GM18868 (cell line): ENCODE data around the gene RGS9.
"Not testable (repeated sequence)": the region's sequence is repeated elsewhere in the genome, so short reads cannot be mapped to it uniquely, and the experiment has no call there.

Source experiments
- ATAC-seq: cut with Tn5 transposase; IDR thresholded peaks from one replicate; pipeline ENCODE4 v1.9.1; 2021; ENCODE audit warnings: mild to moderate bottlenecking, moderate library complexity; ENCODE audit not compliant: unreplicated experiment

The RGS9 gene

GRCh38 chr17:65137021-65137939, at the start of gene RGS9:
Gene RGS9 (plus strand): TSS chr17:65137370. CDS start chr17:65137541, 171 bp downstream.
- ATAC-seq, result peak; percentile 92

GRCh38 chr17:65088621-65089360, 48.4 kb upstream of the RGS9 start:
- ATAC-seq, result no peak

- ATAC-seq, result no peak
These were observed 44.9 kb upstream of the RGS9 start for GRCh38 chr17:65092262-65092661.

- not testable (repeated sequence) for ATAC-seq
These were observed 44.3 kb upstream of the RGS9 start for GRCh38 chr17:65092721-65093356.

GRCh38 chr17:65093930-65094329, 43.2 kb upstream of the RGS9 start:
- ATAC-seq, result no peak

- ATAC-seq, result no peak
These were observed 41.7 kb upstream of the RGS9 start for GRCh38 chr17:65095465-65095864.

GRCh38 chr17:65096382-65096781, 40.8 kb upstream of the RGS9 start:
- ATAC-seq, result not testable (repeated sequence)

GRCh38 chr17:65097110-65097509, 40.1 kb upstream of the RGS9 start:
- no peak for ATAC-seq

- no peak for ATAC-seq
These were observed 37.7 kb upstream of the RGS9 start for GRCh38 chr17:65099475-65099874.

GRCh38 chr17:65099941-65100315, 37.2 kb upstream of the RGS9 start:
- ATAC-seq, result peak; percentile 78

GRCh38 chr17:65100316-65101140, 36.6 kb upstream of the RGS9 start:
- ATAC-seq, result peak; percentile 73

GRCh38 chr17:65101371-65101770, 35.8 kb upstream of the RGS9 start:
- no peak for ATAC-seq

- no peak for ATAC-seq
These were observed 34.9 kb upstream of the RGS9 start for GRCh38 chr17:65102235-65102634.

GRCh38 chr17:65102788-65103187, 34.4 kb upstream of the RGS9 start:
- ATAC-seq, result no peak

GRCh38 chr17:65103431-65103830, 33.7 kb upstream of the RGS9 start:
- no peak for ATAC-seq

GRCh38 chr17:65103896-65104295, 33.3 kb upstream of the RGS9 start:
- no peak for ATAC-seq

GRCh38 chr17:65104541-65104940, 32.6 kb upstream of the RGS9 start:
- ATAC-seq, result no peak

- no peak for ATAC-seq
These were observed 32.2 kb upstream of the RGS9 start for GRCh38 chr17:65104973-65105372.

GRCh38 chr17:65108152-65108551, 29.0 kb upstream of the RGS9 start:
- no peak for ATAC-seq

GRCh38 chr17:65109543-65109942, 27.6 kb upstream of the RGS9 start:
- ATAC-seq, result no peak
